Endodermal cell (in vitro differentiated cells): ENCODE data around the gene RAPGEFL1. TPM values are rescaled to one million over a fixed set of nuclear protein-coding genes. Genes with fewer than 3 reads are reported as not detected.

Experiments used
- DNase-seq: peaks from one replicate; pipeline ENCODE4 v3.0.0-alpha.2; 2017
- H3K27ac ChIP-seq: 2 replicates; pipeline ENCODE4 v1.5.1; 2013; ENCODE audit warnings: mild to moderate bottlenecking, low read depth, low read length, moderate library complexity
- H3K27me3 ChIP-seq: 2 replicates; pipeline ENCODE4 v1.6.1; 2013; ENCODE audit warnings: mild to moderate bottlenecking, low read length, moderate library complexity; ENCODE audit not compliant: insufficient read depth, control insufficient read depth, poor library complexity, severe bottlenecking
- H3K36me3 ChIP-seq: 2 replicates; pipeline ENCODE4 v1.7.0; 2013; ENCODE audit warnings: mild to moderate bottlenecking, low read length, moderate library complexity; ENCODE audit not compliant: control insufficient read depth, insufficient read depth
- H3K4me1 ChIP-seq: one replicate; pipeline ENCODE4 v1.7.0; 2013; ENCODE audit warnings: low read length; ENCODE audit not compliant: control insufficient read depth, insufficient read depth
- H3K4me3 ChIP-seq: 2 replicates; pipeline ENCODE4 v1.5.1; 2013; ENCODE audit warnings: mild to moderate bottlenecking, low read length, moderate library complexity
- H3K9ac ChIP-seq: 2 replicates; pipeline ENCODE4 v1.6.1; 2013; ENCODE audit warnings: mild to moderate bottlenecking, low read length, moderate library complexity; ENCODE audit not compliant: poor library complexity, severe bottlenecking; ENCODE audit errors: extremely low read depth
- H3K9me3 ChIP-seq: 2 replicates; pipeline ENCODE4 v1.6.1; 2013; ENCODE audit warnings: mild to moderate bottlenecking, low read length, moderate library complexity; ENCODE audit not compliant: control insufficient read depth
- H3K27ac Mint-ChIP-seq: 2 replicates; pipeline ENCODE4 v1.8.0; 2020; ENCODE audit warnings: mixed read lengths
- H3K27me3 Mint-ChIP-seq: 2 replicates; pipeline ENCODE4 v1.8.0; 2021; ENCODE audit warnings: mild to moderate bottlenecking, mixed read lengths; ENCODE audit not compliant: insufficient read depth
- H3K36me3 Mint-ChIP-seq: 2 replicates; pipeline ENCODE4 v1.8.0; 2020; ENCODE audit warnings: low read depth, mixed read lengths
- H3K4me1 Mint-ChIP-seq: 2 replicates; pipeline ENCODE4 v1.8.0; 2020; ENCODE audit warnings: mixed read lengths
- H3K4me3 Mint-ChIP-seq: 2 replicates; pipeline ENCODE4 v1.8.0; 2020; ENCODE audit warnings: mild to moderate bottlenecking, moderate library complexity, mixed read lengths
- H3K9me3 Mint-ChIP-seq: 2 replicates; pipeline ENCODE4 v1.8.0; 2020; ENCODE audit warnings: mild to moderate bottlenecking, mixed read lengths
- WGBS, 2 experiments: methylation state at CpG; one replicate each; pipeline versions ENCODE4 v1.1.5 to v1.1.7; 2013; ENCODE audit warnings: missing lambda C conversion rate in 2 of 2, mixed read lengths in 1 of 2; ENCODE audit not compliant: insufficient coverage in 1 of 2, insufficient read length in 1 of 2; 5-methylcytosine and 5-hydroxymethylcytosine counted together
- total RNA-seq, 2 donors: library from RNA; stranded (reverse); fragmentation: NEBNext Ultra II Directional in 1 of 2; extraction: Animal tissue kit (Norgen Biotek cat#: 25700) in 1 of 2; gene quantifications; 2 replicates in 1 of 2; 3 replicates in 1 of 2; pipeline ENCODE4 v1.2.1, GENCODE V29; 2021
- TF ChIP-seq, protein P1 (sequence below): fragments of 200-600 bp; sonication (generic); conservative IDR thresholded peaks from 2 replicates; pipeline ENCODE4 v1.5.0; 2021; ENCODE audit warnings: antibody characterized with exemption, mild to moderate bottlenecking

Gene RAPGEFL1
- total RNA-seq, 2 donors from 2014 or later: 15.6 to 20.8 TPM

DNA sequence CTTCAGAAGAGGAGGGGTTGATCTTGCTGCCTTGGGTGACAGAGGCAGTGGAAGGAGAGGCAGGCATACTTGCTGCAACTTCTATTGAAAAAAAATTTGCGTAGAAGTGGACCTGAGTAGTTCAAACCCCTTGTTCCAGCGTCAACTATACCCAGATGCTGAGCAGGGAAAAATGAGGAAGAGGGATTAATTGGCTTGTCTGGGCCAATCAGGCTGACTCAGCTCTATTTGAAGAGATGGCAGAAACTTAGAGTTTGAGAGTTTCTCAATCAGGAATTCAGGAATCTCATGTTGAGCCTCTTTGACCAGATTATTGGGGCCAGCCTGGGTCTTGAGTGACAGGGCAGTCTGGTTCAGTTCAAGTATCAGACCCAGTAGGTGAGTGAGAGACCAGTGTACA lies 19.3 kb upstream of the RAPGEFL1 start:
- Mint-ChIP-seq H3K27me3 (no peaks in the 10 kb centered on the region), H3K27ac (no peak overlapping the region), H3K4me1 (no peaks in the 10 kb centered on the region), H3K9me3 (no peaks in the 10 kb centered on the region), H3K4me3 (no peak overlapping the region), H3K36me3 (peaks cover 51% of the 10 kb centered on the region)
- 83 to 94% methylated on average over 1 to 2 of the region's 2 CpGs for WGBS, 2 experiments
- Histone ChIP-seq H3K36me3 (peaks cover 70% of the 10 kb centered on the region), H3K9me3 (no peaks in the 10 kb centered on the region), H3K4me1 (no peaks in the 10 kb centered on the region), H3K4me3 (no peak overlapping the region), H3K27me3 (no peaks in the 10 kb centered on the region), H3K9ac (no peak overlapping the region), H3K27ac (no peak overlapping the region)
- TF ChIP-seq, protein P1, sequence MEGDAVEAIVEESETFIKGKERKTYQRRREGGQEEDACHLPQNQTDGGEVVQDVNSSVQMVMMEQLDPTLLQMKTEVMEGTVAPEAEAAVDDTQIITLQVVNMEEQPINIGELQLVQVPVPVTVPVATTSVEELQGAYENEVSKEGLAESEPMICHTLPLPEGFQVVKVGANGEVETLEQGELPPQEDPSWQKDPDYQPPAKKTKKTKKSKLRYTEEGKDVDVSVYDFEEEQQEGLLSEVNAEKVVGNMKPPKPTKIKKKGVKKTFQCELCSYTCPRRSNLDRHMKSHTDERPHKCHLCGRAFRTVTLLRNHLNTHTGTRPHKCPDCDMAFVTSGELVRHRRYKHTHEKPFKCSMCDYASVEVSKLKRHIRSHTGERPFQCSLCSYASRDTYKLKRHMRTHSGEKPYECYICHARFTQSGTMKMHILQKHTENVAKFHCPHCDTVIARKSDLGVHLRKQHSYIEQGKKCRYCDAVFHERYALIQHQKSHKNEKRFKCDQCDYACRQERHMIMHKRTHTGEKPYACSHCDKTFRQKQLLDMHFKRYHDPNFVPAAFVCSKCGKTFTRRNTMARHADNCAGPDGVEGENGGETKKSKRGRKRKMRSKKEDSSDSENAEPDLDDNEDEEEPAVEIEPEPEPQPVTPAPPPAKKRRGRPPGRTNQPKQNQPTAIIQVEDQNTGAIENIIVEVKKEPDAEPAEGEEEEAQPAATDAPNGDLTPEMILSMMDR: no peak
- DNase-seq: no peak

- Mint-ChIP-seq H3K4me3 (no peak overlapping the region), H3K36me3 (peaks cover 50% of the 10 kb centered on the region), H3K4me1 (no peaks in the 10 kb centered on the region), H3K27me3 (no peaks in the 10 kb centered on the region), H3K9me3 (no peaks in the 10 kb centered on the region), H3K27ac (no peak overlapping the region)
- no peaks in the 10 kb centered on the region for H3K9me3 ChIP-seq
- TF ChIP-seq, protein P1: no peak
- DNase-seq: no peak
- no peak overlapping the region for H3K4me3 ChIP-seq
- 92% methylated on average over 3 of the region's 3 CpGs for WGBS, 2 experiments
- no peaks in the 10 kb centered on the region for H3K4me1 ChIP-seq
- H3K27me3 ChIP-seq: no peaks in the 10 kb centered on the region
- peaks cover 70% of the 10 kb centered on the region for H3K36me3 ChIP-seq
- no peak overlapping the region for H3K9ac ChIP-seq
- no peak overlapping the region for H3K27ac ChIP-seq
Measured at GRCh38 chr17:40158438-40159013, 18.7 kb upstream of the RAPGEFL1 start.

DNA sequence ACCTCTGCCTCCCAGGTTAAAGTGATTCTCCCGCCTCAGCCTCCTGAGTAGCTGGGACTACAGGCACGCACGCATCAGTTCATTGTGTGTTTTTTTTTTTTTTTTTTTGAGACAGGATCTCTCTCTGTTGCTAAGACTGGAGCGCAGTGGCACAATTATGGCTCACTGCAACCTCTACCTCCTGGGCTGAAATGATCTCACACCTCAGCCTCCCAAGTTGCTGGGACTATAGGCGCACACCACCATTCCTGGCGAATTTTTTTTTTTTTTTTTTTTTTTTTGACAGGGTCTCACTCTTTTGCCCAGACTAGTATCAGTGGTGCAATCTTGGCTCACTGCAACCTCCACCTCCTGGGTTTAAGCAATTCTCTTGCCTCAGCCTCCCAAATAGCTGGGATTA lies 17.8 kb upstream of the RAPGEFL1 start:
- H3K27me3 ChIP-seq: no peaks in the 10 kb centered on the region
- WGBS, 2 experiments: 83 to 97% methylated on average over 3 to 6 of the region's 6 CpGs
- H3K27ac ChIP-seq: no peak overlapping the region
- H3K4me3 ChIP-seq: no peak overlapping the region
- H3K4me1 ChIP-seq: no peaks in the 10 kb centered on the region
- Mint-ChIP-seq H3K4me1 (no peaks in the 10 kb centered on the region), H3K9me3 (no peaks in the 10 kb centered on the region), H3K36me3 (peaks cover 50% of the 10 kb centered on the region), H3K4me3 (no peak overlapping the region), H3K27ac (peak overlapping the region; percentile 39), H3K27me3 (no peaks in the 10 kb centered on the region)
- H3K9me3 ChIP-seq: no peaks in the 10 kb centered on the region
- TF ChIP-seq, protein P1: no peak
- H3K9ac ChIP-seq: no peak overlapping the region
- H3K36me3 ChIP-seq: peaks cover 68% of the 10 kb centered on the region
- DNase-seq: no peak
